IPS-15b (cell line): ENCODE data around the gene TBC1D19.

Experiments used
- H3K27me3 ChIP-seq: one replicate; pipeline ENCODE4 v1.6.1; 2013; ENCODE audit warnings: low read length; ENCODE audit not compliant: control insufficient read depth, insufficient read depth
- H3K36me3 ChIP-seq: one replicate; pipeline ENCODE4 v1.6.1; 2013; ENCODE audit warnings: low read length; ENCODE audit not compliant: control insufficient read depth, insufficient read depth
- H3K4me1 ChIP-seq: one replicate; pipeline ENCODE4 v1.6.1; 2013; ENCODE audit warnings: mild to moderate bottlenecking, low read length; ENCODE audit not compliant: control insufficient read depth, insufficient read depth
- H3K4me3 ChIP-seq: one replicate; pipeline ENCODE4 v1.5.1; 2013; ENCODE audit warnings: low read depth, low read length
- H3K9ac ChIP-seq: one replicate; pipeline ENCODE4 v1.6.1; 2013; ENCODE audit warnings: low read depth, mild to moderate bottlenecking, low read length
- H3K9me3 ChIP-seq: one replicate; pipeline ENCODE4 v1.6.1; 2013; ENCODE audit warnings: mild to moderate bottlenecking, low read length; ENCODE audit not compliant: control insufficient read depth, insufficient read depth

The TBC1D19 gene

DNA sequence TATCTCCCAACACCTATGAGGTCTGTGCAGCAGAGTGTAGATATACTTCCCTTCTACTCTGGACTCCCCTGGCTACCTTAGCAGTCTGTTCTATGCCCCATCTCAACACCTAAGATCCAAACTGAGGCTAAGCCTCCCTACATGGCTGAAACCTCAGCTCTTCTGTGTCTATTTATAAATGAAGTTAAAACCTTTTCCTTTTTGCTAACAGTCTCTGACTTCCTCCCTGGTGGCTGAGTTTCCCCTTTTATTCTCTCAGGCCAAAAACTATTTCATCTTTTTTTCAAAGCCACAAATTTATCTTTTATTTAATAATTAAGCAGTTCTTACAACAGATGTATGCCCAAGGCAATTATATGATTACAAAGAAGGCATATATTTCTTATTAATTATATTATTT lies 164.9 kb downstream of the TBC1D19 start:
- H3K4me1 ChIP-seq, result no peaks in the 10 kb centered on the region
- H3K36me3 ChIP-seq, result no peaks in the 10 kb centered on the region
- H3K9ac ChIP-seq, result no peak overlapping the region
- no peak overlapping the region for H3K4me3 ChIP-seq
- H3K27me3 ChIP-seq, result no peaks in the 10 kb centered on the region
- no peaks in the 10 kb centered on the region for H3K9me3 ChIP-seq

- H3K27me3 ChIP-seq, result no peaks in the 10 kb centered on the region
- no peak overlapping the region for H3K9ac ChIP-seq
- no peak overlapping the region for H3K4me3 ChIP-seq
- H3K4me1 ChIP-seq, result no peaks in the 10 kb centered on the region
- H3K9me3 ChIP-seq, result no peaks in the 10 kb centered on the region
- H3K36me3 ChIP-seq, result no peaks in the 10 kb centered on the region
These were observed 166.0 kb downstream of the TBC1D19 start for GRCh38 chr4:26749867-26750266.

DNA sequence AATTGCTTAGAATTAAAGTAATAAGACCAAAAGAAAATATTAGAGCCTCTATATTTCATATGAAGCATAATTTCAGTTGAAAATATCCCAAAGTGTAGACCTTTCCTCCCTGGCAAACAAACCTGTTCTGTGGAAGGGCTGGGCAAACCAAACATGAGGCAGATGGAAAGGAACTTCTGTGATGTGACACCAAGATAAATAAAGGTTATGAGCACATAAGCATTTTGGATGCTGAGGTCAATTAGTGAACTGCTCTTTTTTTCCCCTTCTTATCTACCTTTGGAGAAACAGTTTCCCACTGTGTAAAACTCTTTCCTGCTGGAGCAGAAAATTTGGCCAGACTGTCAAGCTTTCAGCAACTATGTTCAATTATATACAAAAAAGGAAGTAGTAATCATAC lies 167.1 kb downstream of the TBC1D19 start:
- Histone ChIP-seq H3K27me3 (no peaks in the 10 kb centered on the region), H3K9me3 (no peaks in the 10 kb centered on the region), H3K4me1 (no peaks in the 10 kb centered on the region), H3K36me3 (no peaks in the 10 kb centered on the region), H3K4me3 (no peak overlapping the region), H3K9ac (no peak overlapping the region)

- Histone ChIP-seq H3K9me3 (no peaks in the 10 kb centered on the region), H3K9ac (no peak overlapping the region), H3K27me3 (no peaks in the 10 kb centered on the region)
These were observed 168.0 kb downstream of the TBC1D19 start for GRCh38 chr4:26751838-26752237.

GRCh38 chr4:26753187-26753586 lies 169.3 kb downstream of the TBC1D19 start:
- H3K27me3 ChIP-seq, result no peaks in the 10 kb centered on the region
- H3K36me3 ChIP-seq, result no peaks in the 10 kb centered on the region
- no peak overlapping the region for H3K4me3 ChIP-seq
- no peak overlapping the region for H3K9ac ChIP-seq
- H3K4me1 ChIP-seq, result no peaks in the 10 kb centered on the region
- no peaks in the 10 kb centered on the region for H3K9me3 ChIP-seq

More at GRCh38 chr4:26751838-26752237, 168.0 kb downstream of the TBC1D19 start:
- Histone ChIP-seq H3K4me1 (no peaks in the 10 kb centered on the region), H3K36me3 (no peaks in the 10 kb centered on the region), H3K4me3 (no peak overlapping the region)

DNA sequence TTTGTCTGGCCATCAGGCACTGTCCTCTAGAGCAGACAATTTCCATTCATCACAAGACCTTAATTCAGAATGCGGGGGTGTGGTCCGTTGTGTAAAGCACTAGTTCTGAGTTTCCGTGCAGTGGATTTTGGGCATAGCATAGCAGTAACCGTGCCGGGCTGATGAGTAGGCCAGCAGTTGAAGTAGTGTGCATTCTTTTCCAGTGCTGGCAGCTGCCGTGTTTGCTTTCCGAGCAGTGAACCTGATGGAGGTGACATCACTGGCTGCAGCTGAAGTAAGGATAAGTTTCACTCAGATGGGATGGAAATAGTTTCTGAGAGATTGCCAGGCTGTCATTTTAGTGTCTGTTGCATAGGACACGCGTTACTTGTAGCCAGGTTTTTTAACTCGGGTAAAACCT lies 169.7 kb downstream of the TBC1D19 start:
- Histone ChIP-seq H3K4me1 (no peaks in the 10 kb centered on the region), H3K4me3 (no peak overlapping the region), H3K36me3 (no peaks in the 10 kb centered on the region), H3K9me3 (no peaks in the 10 kb centered on the region), H3K27me3 (no peaks in the 10 kb centered on the region), H3K9ac (no peak overlapping the region)

DNA sequence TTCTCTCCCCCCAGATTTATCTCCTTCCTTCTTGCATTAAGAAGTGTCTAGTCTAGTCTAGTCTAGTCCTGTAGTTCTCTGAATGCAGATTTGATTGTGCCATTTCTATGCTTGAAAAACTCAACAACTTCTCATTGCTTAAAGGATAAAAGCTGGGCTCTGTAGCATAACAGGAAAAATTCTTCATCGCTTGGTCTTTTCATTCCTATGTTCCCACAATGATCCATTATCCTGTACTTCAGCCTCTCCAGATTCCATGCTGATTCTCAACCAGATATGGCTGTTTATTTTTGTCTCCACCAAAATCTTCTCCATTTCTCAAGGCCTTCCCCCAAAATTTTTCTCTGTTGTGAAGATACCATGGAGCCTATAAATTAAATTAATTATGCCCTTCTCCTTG lies 173.9 kb downstream of the TBC1D19 start:
- Histone ChIP-seq H3K9ac (no peak overlapping the region), H3K4me1 (no peaks in the 10 kb centered on the region), H3K9me3 (no peaks in the 10 kb centered on the region), H3K36me3 (no peaks in the 10 kb centered on the region), H3K4me3 (no peak overlapping the region), H3K27me3 (no peaks in the 10 kb centered on the region)

DNA sequence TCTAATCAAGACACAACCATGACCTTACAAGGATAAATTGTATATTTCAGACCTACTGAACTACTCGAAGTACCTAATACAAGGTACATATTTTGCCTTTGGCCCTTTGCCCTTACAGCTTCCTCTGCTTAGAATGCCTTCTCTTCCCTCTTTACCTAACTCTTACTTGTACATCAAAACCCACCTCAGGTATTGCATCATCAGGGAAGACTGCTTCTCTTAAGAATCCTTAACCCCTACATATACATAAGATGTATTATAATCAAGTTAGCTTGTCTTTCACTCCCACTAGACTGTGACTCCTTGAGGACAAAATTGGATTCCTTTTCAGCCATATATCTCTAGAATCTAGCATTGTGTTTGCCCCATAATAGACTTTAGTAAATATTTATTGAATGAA lies 175.0 kb downstream of the TBC1D19 start:
- no peak overlapping the region for H3K4me3 ChIP-seq
- H3K9ac ChIP-seq, result no peak overlapping the region
- no peaks in the 10 kb centered on the region for H3K9me3 ChIP-seq
- no peaks in the 10 kb centered on the region for H3K27me3 ChIP-seq
- peaks cover 4% of the 10 kb centered on the region for H3K4me1 ChIP-seq
- no peaks in the 10 kb centered on the region for H3K36me3 ChIP-seq

- no peaks in the 10 kb centered on the region for H3K27me3 ChIP-seq
- H3K9ac ChIP-seq, result no peak overlapping the region
- H3K4me1 ChIP-seq, result peaks cover 4% of the 10 kb centered on the region
- H3K36me3 ChIP-seq, result no peaks in the 10 kb centered on the region
- H3K9me3 ChIP-seq, result no peaks in the 10 kb centered on the region
- H3K4me3 ChIP-seq, result no peak overlapping the region
These were observed 178.8 kb downstream of the TBC1D19 start for GRCh38 chr4:26762650-26763049.

- H3K4me1 ChIP-seq, result peaks cover 4% of the 10 kb centered on the region
- H3K9me3 ChIP-seq, result no peaks in the 10 kb centered on the region
- no peaks in the 10 kb centered on the region for H3K27me3 ChIP-seq
- H3K9ac ChIP-seq, result no peak overlapping the region
- no peaks in the 10 kb centered on the region for H3K36me3 ChIP-seq
- H3K4me3 ChIP-seq, result no peak overlapping the region
These were observed 179.2 kb downstream of the TBC1D19 start for GRCh38 chr4:26763063-26763462.

GRCh38 chr4:26763648-26764047 lies 179.8 kb downstream of the TBC1D19 start:
- Histone ChIP-seq H3K9me3 (no peaks in the 10 kb centered on the region), H3K9ac (no peak overlapping the region), H3K36me3 (no peaks in the 10 kb centered on the region), H3K4me3 (no peak overlapping the region), H3K27me3 (no peaks in the 10 kb centered on the region), H3K4me1 (peaks cover 4% of the 10 kb centered on the region)

DNA sequence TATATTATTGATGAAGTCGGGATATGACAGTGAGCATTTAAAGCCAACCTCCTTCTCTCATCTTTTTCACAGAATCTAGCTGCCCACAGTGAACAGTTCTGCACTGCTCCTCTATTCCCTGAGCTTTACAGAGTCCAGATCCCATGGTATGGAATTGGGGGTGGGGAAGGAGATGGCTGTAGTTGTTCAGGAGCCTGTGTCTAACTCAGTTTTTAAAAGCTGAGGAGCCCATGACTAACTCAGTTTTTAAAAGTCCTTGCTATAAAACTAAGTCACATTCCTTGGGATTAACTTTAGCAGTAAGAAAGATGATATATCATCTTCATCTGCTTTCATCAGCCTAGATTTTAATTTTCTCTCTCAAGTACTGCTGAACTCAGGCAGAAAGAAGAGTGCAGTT lies 180.3 kb downstream of the TBC1D19 start:
- peaks cover 4% of the 10 kb centered on the region for H3K4me1 ChIP-seq
- H3K27me3 ChIP-seq, result no peaks in the 10 kb centered on the region
- H3K9ac ChIP-seq, result no peak overlapping the region
- no peak overlapping the region for H3K4me3 ChIP-seq
- H3K9me3 ChIP-seq, result no peaks in the 10 kb centered on the region
- no peaks in the 10 kb centered on the region for H3K36me3 ChIP-seq

DNA sequence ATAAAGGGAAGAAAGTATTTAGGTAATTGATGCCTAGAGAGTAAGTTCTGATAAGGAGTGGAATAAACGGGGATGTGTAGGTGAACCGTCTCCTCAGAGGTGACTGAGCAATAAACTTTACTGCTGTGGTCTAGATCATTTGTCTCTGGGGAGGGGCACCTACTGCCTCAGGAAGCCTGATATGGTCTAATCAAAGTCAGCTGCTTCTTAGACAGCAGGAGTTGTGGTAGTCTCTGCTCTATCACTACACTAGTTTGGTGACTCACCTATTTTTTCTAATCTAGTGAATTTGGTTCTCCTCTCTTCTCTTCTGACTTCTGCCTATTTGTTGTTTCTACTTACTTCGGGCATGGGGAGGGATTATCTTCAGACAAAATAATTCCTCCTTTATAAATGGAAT lies 181.6 kb downstream of the TBC1D19 start:
- H3K9me3 ChIP-seq, result no peaks in the 10 kb centered on the region
- H3K4me3 ChIP-seq, result no peak overlapping the region
- no peak overlapping the region for H3K9ac ChIP-seq
- H3K36me3 ChIP-seq, result no peaks in the 10 kb centered on the region
- H3K4me1 ChIP-seq, result peaks cover 4% of the 10 kb centered on the region
- no peaks in the 10 kb centered on the region for H3K27me3 ChIP-seq
